ENCODE results near the gene DHX16. TPM values are rescaled to one million over a fixed set of nuclear protein-coding genes. Genes with fewer than 3 reads are reported as not detected.

DHX16 gene
- total and polyA plus RNA-seq, 10 donors = 21.7 to 39.7 (median 35.2) TPM

- no peak for DNase-seq
These were observed 16.3 kb downstream of the DHX16 start for GRCh38 chr6:30656513-30656912.

GRCh38 chr6:30655743-30656094, 17.1 kb downstream of the DHX16 start:
- TF ChIP-seq POLR2A (IDR thresholded peaks at IDR 0.05) (no peak), CTCF (IDR thresholded peaks at IDR 0.05 in 8 of 11, conservative IDR thresholded peaks at IDR 0.05 in 3 of 11) (no peak), POLR2AphosphoS5 (IDR thresholded peaks at IDR 0.05) (no peak)
- WGBS, 5 donors = 88 to 98% (median 94%) methylated on average over 3 of the region's 3 CpGs
- DNase-seq = no peak
- Histone ChIP-seq H3K27me3 (replicated peaks in 1 of 7) (no peaks in the 10 kb centered on the region), H3K36me3 (peaks cover 9 to 100% (median 93%) of the 10 kb centered on the region in 6 donors), H3K9me3 (no peaks in the 10 kb centered on the region), H3K4me1 (peaks cover 0 to 13% (median 0%) of the 10 kb centered on the region in 6 donors), H3K27ac (no peak overlapping the region), H3K4me3 (no peak overlapping the region)
- intact Hi-C loops (cut with DNase I; ENCODE audit: low total_unique reads) = no loop called here

More at GRCh38 chr6:30656513-30656912, 16.3 kb downstream of the DHX16 start:
- Histone ChIP-seq H3K27me3 (replicated peaks in 1 of 7) (no peaks in the 10 kb centered on the region), H3K36me3 (peaks cover 9 to 100% (median 93%) of the 10 kb centered on the region in 6 donors), H3K4me1 (peaks cover 0 to 13% (median 0%) of the 10 kb centered on the region in 6 donors), H3K9me3 (no peaks in the 10 kb centered on the region), H3K27ac (peak overlapping the region in 1 of 8 donors; percentile 5), H3K4me3 (no peak overlapping the region)
- TF ChIP-seq POLR2AphosphoS5 (IDR thresholded peaks at IDR 0.05) (peak in 1 of 3 donors; percentile 11), POLR2A (IDR thresholded peaks at IDR 0.05) (no peak)
- 50 to 84% (median 60%) methylated on average over 7 of the region's 7 CpGs for WGBS, 5 donors
- intact Hi-C loops (cut with DNase I; ENCODE audit: low total_unique reads) = no loop called here

- WGBS, 5 donors = 90 to 95% (median 92%) methylated on average over 19 of the region's 19 CpGs
- peaks cover 9 to 100% (median 88%) of the 10 kb centered on the region in 6 donors for H3K36me3 ChIP-seq
- H3K27ac ChIP-seq = no peak overlapping the region
These were observed 17.7 kb downstream of the DHX16 start for GRCh38 chr6:30654798-30655742.

GRCh38 chr6:30651143-30651542, 21.7 kb downstream of the DHX16 start:
- intact Hi-C loops (cut with DNase I; ENCODE audit: low total_unique reads) = no loop called here
- no peak for DNase-seq
- Histone ChIP-seq H3K27me3 (replicated peaks in 1 of 7) (no peaks in the 10 kb centered on the region), H3K4me3 (no peak overlapping the region), H3K27ac (peak overlapping the region in 1 of 8 donors; percentile 3), H3K9me3 (no peaks in the 10 kb centered on the region), H3K36me3 (peaks cover 9 to 72% (median 52%) of the 10 kb centered on the region in 6 donors), H3K4me1 (peaks cover 12 to 29% (median 20%) of the 10 kb centered on the region in 6 donors)
- WGBS, 5 donors = 71 to 88% (median 81%) methylated on average over 12 of the region's 12 CpGs
- TF ChIP-seq POLR2A (IDR thresholded peaks at IDR 0.05) (no peak), CTCF (IDR thresholded peaks at IDR 0.05 in 8 of 11, conservative IDR thresholded peaks at IDR 0.05 in 3 of 11) (no peak), POLR2AphosphoS5 (IDR thresholded peaks at IDR 0.05) (no peak)

More at GRCh38 chr6:30654798-30655742, 17.7 kb downstream of the DHX16 start:
- Histone ChIP-seq H3K27me3 (replicated peaks in 1 of 7) (no peaks in the 10 kb centered on the region), H3K4me1 (peaks cover 0 to 13% (median 0%) of the 10 kb centered on the region in 6 donors), H3K4me3 (no peak overlapping the region), H3K9me3 (no peaks in the 10 kb centered on the region)
- no peak for TF ChIP-seq CTCF (IDR thresholded peaks at IDR 0.05 in 8 of 11, conservative IDR thresholded peaks at IDR 0.05 in 3 of 11)
- DNase-seq = no peak
- intact Hi-C loops (cut with DNase I; ENCODE audit: low total_unique reads) = no loop called here

Data from spleen (tissue), 11 donors.